ENCODE measurements around the gene SPDYE5.

The SPDYE5 gene

DNA sequence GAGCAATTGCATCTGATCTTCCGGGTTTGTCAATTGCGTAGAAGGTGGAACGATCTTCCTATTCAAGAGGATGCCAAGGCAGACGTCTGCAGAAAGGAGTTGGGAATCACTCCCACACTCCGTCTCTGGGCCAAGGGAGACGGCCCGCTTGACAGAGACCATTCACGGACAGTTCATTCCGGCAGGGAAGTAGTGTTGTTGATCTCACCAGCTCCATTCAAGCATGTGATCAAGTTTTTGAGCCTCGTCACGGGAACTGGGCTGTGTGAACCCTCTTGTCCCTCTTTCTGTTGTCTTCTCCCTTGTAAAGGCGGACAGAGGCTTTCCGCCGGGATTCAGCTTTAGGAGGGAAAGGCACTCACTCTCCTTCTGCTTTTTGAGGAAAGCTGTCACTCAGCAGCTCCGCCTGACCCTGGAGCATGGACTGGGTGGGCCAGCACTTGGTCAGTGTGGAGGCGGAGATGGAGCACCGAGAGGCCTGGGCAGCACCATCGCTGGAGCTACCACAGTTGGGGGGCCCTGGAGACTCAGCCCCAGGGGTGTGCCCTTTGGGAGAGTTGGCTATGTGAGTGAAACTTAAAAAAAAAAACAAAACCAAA, 44.9 kb downstream of the SPDYE5 start:
- no peaks in the 10 kb centered on the region for H3K79me2 ChIP-seq (ENCODE audit: insufficient read depth, low read length)
- H3K4me3 ChIP-seq (ENCODE audit: low read depth, low read length, poor library complexity, severe bottlenecking): no peak overlapping the region
- H3F3A ChIP-seq (ENCODE audit: insufficient read depth, low read length): no peaks in the 10 kb centered on the region
- H3K27me3 ChIP-seq (ENCODE audit: insufficient read depth, low read length): 0 out of 2 replicates have a peak, but pooled peaks cover 9% of the 10 kb centered on the region
- H3K27ac ChIP-seq (ENCODE audit: low read depth, low read length, poor library complexity, severe bottlenecking): no peak overlapping the region
- no peaks in the 10 kb centered on the region for H3K36me3 ChIP-seq (ENCODE audit: insufficient read depth, low read length)
- H3K4me1 ChIP-seq (ENCODE audit: insufficient read depth, low read length, severe bottlenecking): peaks cover 10% of the 10 kb centered on the region
- no peaks in the 10 kb centered on the region for H3K9me2 ChIP-seq (ENCODE audit: low read depth, low read length)
- H4K20me1 ChIP-seq (ENCODE audit: insufficient read depth, low read length): no peaks in the 10 kb centered on the region
- no peak overlapping the region for H2AFZ ChIP-seq (ENCODE audit: low read length)
- H3K4me2 ChIP-seq (ENCODE audit: low read length): no peak overlapping the region
- TF ChIP-seq, protein P1, sequence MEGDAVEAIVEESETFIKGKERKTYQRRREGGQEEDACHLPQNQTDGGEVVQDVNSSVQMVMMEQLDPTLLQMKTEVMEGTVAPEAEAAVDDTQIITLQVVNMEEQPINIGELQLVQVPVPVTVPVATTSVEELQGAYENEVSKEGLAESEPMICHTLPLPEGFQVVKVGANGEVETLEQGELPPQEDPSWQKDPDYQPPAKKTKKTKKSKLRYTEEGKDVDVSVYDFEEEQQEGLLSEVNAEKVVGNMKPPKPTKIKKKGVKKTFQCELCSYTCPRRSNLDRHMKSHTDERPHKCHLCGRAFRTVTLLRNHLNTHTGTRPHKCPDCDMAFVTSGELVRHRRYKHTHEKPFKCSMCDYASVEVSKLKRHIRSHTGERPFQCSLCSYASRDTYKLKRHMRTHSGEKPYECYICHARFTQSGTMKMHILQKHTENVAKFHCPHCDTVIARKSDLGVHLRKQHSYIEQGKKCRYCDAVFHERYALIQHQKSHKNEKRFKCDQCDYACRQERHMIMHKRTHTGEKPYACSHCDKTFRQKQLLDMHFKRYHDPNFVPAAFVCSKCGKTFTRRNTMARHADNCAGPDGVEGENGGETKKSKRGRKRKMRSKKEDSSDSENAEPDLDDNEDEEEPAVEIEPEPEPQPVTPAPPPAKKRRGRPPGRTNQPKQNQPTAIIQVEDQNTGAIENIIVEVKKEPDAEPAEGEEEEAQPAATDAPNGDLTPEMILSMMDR (IDR thresholded peaks at IDR 0.05; ENCODE audit: low read length): no peak
- no peak for TF ChIP-seq EZH2 (IDR thresholded peaks at IDR 0.05; ENCODE audit: borderline replicate concordance, low read length)
- H3K9ac ChIP-seq (ENCODE audit: low read length): no peak overlapping the region
- H3K9me3 ChIP-seq (ENCODE audit: low read length): no peaks in the 10 kb centered on the region

DNA sequence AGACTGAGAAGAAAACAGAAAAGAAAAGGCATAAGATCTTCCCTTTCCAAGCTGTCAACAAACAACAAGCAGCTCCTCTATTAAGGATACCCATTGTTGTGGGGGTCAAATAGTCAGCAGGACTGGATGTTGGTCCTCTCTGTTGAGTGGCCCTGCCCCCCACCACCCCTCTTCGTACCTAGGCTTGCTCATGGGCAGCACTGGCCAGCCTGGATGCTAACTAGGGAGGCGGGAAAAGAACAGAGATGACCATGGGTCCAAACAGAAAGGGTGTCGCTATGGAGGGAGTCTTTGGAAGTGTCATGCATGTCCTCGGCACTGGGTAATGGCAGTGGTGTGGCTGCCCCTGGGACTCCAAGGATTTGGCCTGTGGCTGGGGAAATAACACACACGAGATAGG, 45.6 kb downstream of the SPDYE5 start:
- H2AFZ ChIP-seq (ENCODE audit: low read length): no peak overlapping the region
- no peak overlapping the region for H3K4me2 ChIP-seq (ENCODE audit: low read length)
- H3K4me1 ChIP-seq (ENCODE audit: insufficient read depth, low read length, severe bottlenecking): peaks cover 10% of the 10 kb centered on the region
- H3K9ac ChIP-seq (ENCODE audit: low read length): no peak overlapping the region
- H3K9me3 ChIP-seq (ENCODE audit: low read length): no peaks in the 10 kb centered on the region
- H3K27ac ChIP-seq (ENCODE audit: low read depth, low read length, poor library complexity, severe bottlenecking): no peak overlapping the region
- H3F3A ChIP-seq (ENCODE audit: insufficient read depth, low read length): no peaks in the 10 kb centered on the region
- no peak for TF ChIP-seq EZH2 (IDR thresholded peaks at IDR 0.05; ENCODE audit: borderline replicate concordance, low read length)
- TF ChIP-seq, protein P1 (IDR thresholded peaks at IDR 0.05; ENCODE audit: low read length): no peak
- no peaks in the 10 kb centered on the region for H3K79me2 ChIP-seq (ENCODE audit: insufficient read depth, low read length)
- no peak overlapping the region for H3K4me3 ChIP-seq (ENCODE audit: low read depth, low read length, poor library complexity, severe bottlenecking)
- H4K20me1 ChIP-seq (ENCODE audit: insufficient read depth, low read length): no peaks in the 10 kb centered on the region
- H3K27me3 ChIP-seq (ENCODE audit: insufficient read depth, low read length): 0 out of 2 replicates have a peak, but pooled peaks cover 9% of the 10 kb centered on the region
- no peaks in the 10 kb centered on the region for H3K36me3 ChIP-seq (ENCODE audit: insufficient read depth, low read length)
- H3K9me2 ChIP-seq (ENCODE audit: low read depth, low read length): no peaks in the 10 kb centered on the region

DNA sequence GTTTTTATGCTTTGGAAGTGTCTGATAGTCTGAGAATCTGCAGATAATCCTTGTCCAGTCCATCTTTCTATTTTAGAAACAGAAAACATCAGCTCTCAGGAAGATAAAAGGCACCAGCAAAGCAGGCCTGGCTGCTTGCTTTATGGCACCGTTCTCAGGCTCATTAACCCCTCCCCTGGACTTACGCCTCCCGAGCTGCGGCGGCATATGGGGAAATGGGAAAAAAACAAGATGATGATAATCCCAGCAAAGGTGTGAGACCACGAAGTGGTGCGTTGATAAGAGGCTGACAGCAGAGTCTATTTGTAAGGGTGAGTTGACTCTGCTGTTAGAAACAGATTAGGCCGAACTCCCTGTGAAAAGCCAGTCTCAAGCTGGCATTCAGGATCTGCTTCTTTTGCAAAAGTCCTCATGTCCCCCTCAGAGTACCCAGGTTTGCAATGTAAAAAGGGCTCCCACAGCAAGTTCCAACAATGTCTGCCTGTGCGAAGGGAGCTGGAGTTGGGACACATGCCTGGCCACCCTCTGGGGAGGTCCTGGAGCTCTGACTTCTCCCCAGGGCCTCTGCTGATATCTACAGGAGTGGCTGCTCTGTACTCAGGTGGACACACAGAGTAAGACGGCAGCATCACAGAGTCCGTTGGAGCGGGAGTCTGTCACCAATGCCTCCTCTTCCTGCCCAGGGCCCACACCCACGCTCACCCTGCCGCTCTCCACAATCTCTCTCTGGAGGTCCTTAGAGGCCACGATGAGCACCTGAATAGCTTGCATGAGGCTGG, 54.3 kb downstream of the SPDYE5 start:
- no peak overlapping the region for H3K27ac ChIP-seq (ENCODE audit: low read depth, low read length, poor library complexity, severe bottlenecking)
- no peaks in the 10 kb centered on the region for H3K9me2 ChIP-seq (ENCODE audit: low read depth, low read length)
- H2AFZ ChIP-seq (ENCODE audit: low read length): no peak overlapping the region
- H3K79me2 ChIP-seq (ENCODE audit: insufficient read depth, low read length): no peaks in the 10 kb centered on the region
- no peak overlapping the region for H3K9ac ChIP-seq (ENCODE audit: low read length)
- no peak overlapping the region for H3K4me2 ChIP-seq (ENCODE audit: low read length)
- no peaks in the 10 kb centered on the region for H3K27me3 ChIP-seq (ENCODE audit: insufficient read depth, low read length)
- no peaks in the 10 kb centered on the region for H3K36me3 ChIP-seq (ENCODE audit: insufficient read depth, low read length)
- no peaks in the 10 kb centered on the region for H3K9me3 ChIP-seq (ENCODE audit: low read length)
- H4K20me1 ChIP-seq (ENCODE audit: insufficient read depth, low read length): no peaks in the 10 kb centered on the region
- H3K4me3 ChIP-seq (ENCODE audit: low read depth, low read length, poor library complexity, severe bottlenecking): no peak overlapping the region
- H3F3A ChIP-seq (ENCODE audit: insufficient read depth, low read length): no peaks in the 10 kb centered on the region
- TF ChIP-seq, protein P1 (IDR thresholded peaks at IDR 0.05; ENCODE audit: low read length): no peak
- no peak for TF ChIP-seq EZH2 (IDR thresholded peaks at IDR 0.05; ENCODE audit: borderline replicate concordance, low read length)
- no peaks in the 10 kb centered on the region for H3K4me1 ChIP-seq (ENCODE audit: insufficient read depth, low read length, severe bottlenecking)
